Natural killer cell (primary cell): Measurements from ENCODE around the gene PIBF1. TPM values are rescaled to one million over a fixed set of nuclear protein-coding genes. Genes with fewer than 3 reads are reported as not detected.
"Not testable (repeated sequence)": the region's sequence is repeated elsewhere in the genome, so short reads cannot be mapped to it uniquely, and the experiment has no call there.

Experiments used
- ATAC-seq, 3 donors: fragments of 150-1000 bp in 2 of 3; fragments of 200-7000 bp in 1 of 3; cut with Tn5 transposase; 1 replicate in 1 of 3; 2 replicates in 2 of 3; pipeline ENCODE4 v1.10.0; 2021; ENCODE audit warnings: mild to moderate bottlenecking in 2 of 3, moderate library complexity in 2 of 3
- DNase-seq, 2 donors: peaks; one replicate each; pipeline versions ENCODE4 v3.0.0 to v3.0.0-alpha.2; 2013 to 2021; ENCODE audit warnings: mixed read lengths in 1 of 2
- H3K27ac ChIP-seq: one replicate; pipeline ENCODE4 v1.5.1; 2013; ENCODE audit warnings: mild to moderate bottlenecking, low read length
- H3K27me3 ChIP-seq: one replicate; pipeline ENCODE4 v1.6.1; 2013; ENCODE audit warnings: low read length; ENCODE audit not compliant: control insufficient read depth, insufficient read depth
- H3K36me3 ChIP-seq: one replicate; pipeline ENCODE4 v1.6.1; 2013; ENCODE audit warnings: low read length; ENCODE audit not compliant: control insufficient read depth, insufficient read depth
- H3K4me1 ChIP-seq: one replicate; pipeline ENCODE4 v1.6.1; 2013; ENCODE audit warnings: low read length; ENCODE audit not compliant: control insufficient read depth, insufficient read depth
- H3K4me3 ChIP-seq: one replicate; pipeline ENCODE4 v1.5.1; 2013; ENCODE audit warnings: low read length
- H3K9me3 ChIP-seq: one replicate; pipeline ENCODE4 v1.6.1; 2013; ENCODE audit warnings: low read length; ENCODE audit not compliant: control insufficient read depth, insufficient read depth
- H3K27ac Mint-ChIP-seq, 2 donors: one replicate each; pipeline ENCODE4 v1.8.0; 2022; ENCODE audit warnings: mild to moderate bottlenecking in 2 of 2, mixed read lengths in 2 of 2, moderate library complexity in 1 of 2
- H3K27me3 Mint-ChIP-seq, 2 donors: one replicate each; pipeline ENCODE4 v1.8.0; 2022; ENCODE audit warnings: low read depth in 2 of 2, mixed read lengths in 2 of 2
- H3K36me3 Mint-ChIP-seq: one replicate; pipeline ENCODE4 v1.8.0; 2022; ENCODE audit warnings: mixed read lengths
- H3K4me1 Mint-ChIP-seq, 2 donors: one replicate each; pipeline ENCODE4 v1.8.0; 2022; ENCODE audit warnings: mixed read lengths in 2 of 2
- H3K4me3 Mint-ChIP-seq: one replicate; pipeline ENCODE4 v1.8.0; 2022; ENCODE audit warnings: mild to moderate bottlenecking, moderate library complexity, mixed read lengths
- H3K9me3 Mint-ChIP-seq, 2 donors: one replicate each; pipeline ENCODE4 v1.8.0; 2022; ENCODE audit warnings: mixed read lengths in 2 of 2
- WGBS: methylation state at CpG from one replicate; pipeline ENCODE4 v1.1.7; 2013; ENCODE audit warnings: missing lambda C conversion rate; ENCODE audit not compliant: insufficient coverage; 5-methylcytosine and 5-hydroxymethylcytosine counted together
- intact Hi-C: fragments of 100-400 bp; cut with micrococcal nuclease; formaldehyde crosslinking; loops from one replicate; pipeline ENCODE4 v1.14.2; 2022
- total RNA-seq, 4 donors: library from RNA; stranded (reverse); fragments of 120-200 nt in 1 of 4; gene quantifications; one replicate each; pipeline versions ENCODE4 v1.2.3 to v1.2.4, GENCODE V29; 2013 to 2022
- TF ChIP-seq, protein P1 (sequence below): fragments of 200-600 bp; IDR thresholded peaks from one replicate; pipeline ENCODE4 v1.8.0; 2022; ENCODE audit warnings: antibody characterized with exemption

The PIBF1 gene
- total RNA-seq, 3 donors from 2014 or later (not counting 1 experiment from before 2014, with no cell fraction given), result 21.9 to 37.8 (median 27.8) TPM

DNA sequence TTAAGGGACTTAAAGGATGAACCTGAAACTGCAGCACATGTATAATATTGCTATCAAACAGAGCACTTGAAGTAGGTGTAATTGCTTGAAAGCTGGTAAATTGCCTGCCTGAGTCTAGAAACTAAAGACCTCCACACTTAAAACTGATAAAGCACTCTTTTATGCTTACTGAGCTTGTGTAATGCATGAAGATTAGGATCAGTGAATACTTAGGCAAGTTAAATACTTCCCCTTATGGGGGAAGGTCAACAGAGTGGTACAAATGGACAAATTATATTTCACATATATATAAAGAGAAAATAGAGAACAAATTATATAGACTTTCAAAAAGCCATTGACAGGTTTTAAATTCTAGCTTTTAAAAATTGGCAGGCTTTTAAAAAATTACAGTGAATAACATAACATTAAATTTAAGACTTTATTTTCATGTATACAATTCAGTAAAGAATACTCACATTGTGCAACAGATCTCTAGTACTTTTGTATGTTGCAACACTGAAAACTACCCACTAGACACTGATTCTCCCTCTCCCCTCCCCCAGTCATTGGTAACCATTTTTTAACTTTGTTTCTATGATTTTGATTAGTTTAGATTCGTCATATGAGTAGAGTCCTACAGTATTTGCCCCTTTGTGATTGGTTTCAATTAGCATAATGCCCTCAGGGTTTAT lies 23.9 kb downstream of the PIBF1 start:
- intact Hi-C loops, result no loop called here
- no peaks in the 10 kb centered on the region for H3K4me1 ChIP-seq
- H3K36me3 ChIP-seq, result peaks cover 9% of the 10 kb centered on the region
- H3K27me3 Mint-ChIP-seq, result no peaks in the 10 kb centered on the region
- H3K27ac ChIP-seq, result no peak overlapping the region
- no peaks in the 10 kb centered on the region for H3K36me3 Mint-ChIP-seq
- TF ChIP-seq, protein P1, sequence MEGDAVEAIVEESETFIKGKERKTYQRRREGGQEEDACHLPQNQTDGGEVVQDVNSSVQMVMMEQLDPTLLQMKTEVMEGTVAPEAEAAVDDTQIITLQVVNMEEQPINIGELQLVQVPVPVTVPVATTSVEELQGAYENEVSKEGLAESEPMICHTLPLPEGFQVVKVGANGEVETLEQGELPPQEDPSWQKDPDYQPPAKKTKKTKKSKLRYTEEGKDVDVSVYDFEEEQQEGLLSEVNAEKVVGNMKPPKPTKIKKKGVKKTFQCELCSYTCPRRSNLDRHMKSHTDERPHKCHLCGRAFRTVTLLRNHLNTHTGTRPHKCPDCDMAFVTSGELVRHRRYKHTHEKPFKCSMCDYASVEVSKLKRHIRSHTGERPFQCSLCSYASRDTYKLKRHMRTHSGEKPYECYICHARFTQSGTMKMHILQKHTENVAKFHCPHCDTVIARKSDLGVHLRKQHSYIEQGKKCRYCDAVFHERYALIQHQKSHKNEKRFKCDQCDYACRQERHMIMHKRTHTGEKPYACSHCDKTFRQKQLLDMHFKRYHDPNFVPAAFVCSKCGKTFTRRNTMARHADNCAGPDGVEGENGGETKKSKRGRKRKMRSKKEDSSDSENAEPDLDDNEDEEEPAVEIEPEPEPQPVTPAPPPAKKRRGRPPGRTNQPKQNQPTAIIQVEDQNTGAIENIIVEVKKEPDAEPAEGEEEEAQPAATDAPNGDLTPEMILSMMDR, result no peak
- no peak overlapping the region for H3K4me3 Mint-ChIP-seq
- ATAC-seq (peak in 1 of 3 donors; percentile 57), DNase-seq (no peak)
- no peak overlapping the region for H3K27ac Mint-ChIP-seq
- no peak overlapping the region for H3K4me3 ChIP-seq
- H3K27me3 ChIP-seq, result no peaks in the 10 kb centered on the region
- no peaks in the 10 kb centered on the region for H3K9me3 ChIP-seq
- 100% methylated on average over 1 of the region's 1 CpG for WGBS
- H3K9me3 Mint-ChIP-seq, result no peaks in the 10 kb centered on the region
- H3K4me1 Mint-ChIP-seq, result peaks cover 2 to 8% of the 10 kb centered on the region in 2 donors

DNA sequence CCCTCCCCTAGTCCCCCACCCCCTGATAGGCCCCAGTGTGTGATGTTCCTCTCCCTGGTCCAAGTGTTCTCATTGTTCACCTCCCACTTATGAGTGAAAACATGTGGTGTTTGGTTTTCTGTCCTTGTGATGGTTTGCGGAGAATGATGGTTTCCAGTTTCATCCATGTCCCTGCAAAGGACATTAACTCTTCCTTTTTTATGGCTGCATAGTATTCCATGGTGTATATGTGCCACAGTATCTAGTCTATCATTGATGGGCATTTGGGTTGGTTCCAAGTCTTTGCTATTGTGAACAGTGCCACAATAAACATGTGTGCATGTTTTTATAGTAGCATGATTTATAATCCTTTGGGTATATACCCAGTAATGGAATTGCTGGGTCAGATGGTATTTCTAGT lies 24.6 kb downstream of the PIBF1 start:
- H3K9me3 Mint-ChIP-seq, H3K4me1 ChIP-seq, H3K4me3 Mint-ChIP-seq, H3K27ac Mint-ChIP-seq, intact Hi-C loops, H3K27me3 Mint-ChIP-seq, H3K36me3 Mint-ChIP-seq, H3K27ac ChIP-seq, H3K4me3 ChIP-seq, H3K27me3 ChIP-seq, DNase-seq, H3K4me1 Mint-ChIP-seq, ATAC-seq, H3K36me3 ChIP-seq, H3K9me3 ChIP-seq: not testable (repeated sequence)
- WGBS, result 100% methylated on average over 1 of the region's 1 CpG

DNA sequence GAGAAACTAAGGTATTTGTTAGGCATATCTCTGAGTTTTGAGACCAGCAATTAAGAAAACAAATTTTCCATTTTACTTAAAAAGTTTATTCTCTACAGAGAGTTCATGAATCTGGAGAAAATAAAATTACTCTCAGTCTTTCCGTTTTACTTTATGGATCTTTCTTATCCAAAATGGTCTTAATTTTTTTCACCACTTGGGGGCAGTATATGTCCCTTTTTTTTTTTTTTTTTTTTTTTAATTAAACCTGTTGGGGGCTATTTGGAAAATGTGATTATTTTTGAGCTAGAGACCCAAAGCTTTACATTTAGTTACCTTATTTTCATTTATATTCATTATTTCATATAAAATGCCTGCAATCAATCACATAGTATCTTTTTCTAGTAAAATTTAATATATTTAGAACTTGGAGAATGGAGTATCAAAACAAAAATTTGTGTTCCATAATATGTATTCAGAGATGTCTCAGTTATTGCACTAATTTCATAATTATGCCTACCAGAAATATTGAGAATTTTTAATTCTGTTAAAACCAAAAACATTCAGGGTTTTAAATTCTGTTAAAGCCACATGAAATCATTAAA lies 27.1 kb downstream of the PIBF1 start:
- Mint-ChIP-seq H3K9me3 (no peaks in the 10 kb centered on the region), H3K27me3 (no peaks in the 10 kb centered on the region), H3K36me3 (no peaks in the 10 kb centered on the region), H3K4me3 (no peak overlapping the region), H3K27ac (no peak overlapping the region), H3K4me1 (no peaks in the 10 kb centered on the region)
- WGBS, result no CpG with 5 or more reads among the region's 1 CpG
- no peaks in the 10 kb centered on the region for H3K4me1 ChIP-seq
- intact Hi-C loops, result loop anchor here (2.0 kb wide), 1 partner anchor 900 kb away; no protein-coding TSS in a partner anchor
- no peak overlapping the region for H3K27ac ChIP-seq
- ATAC-seq, result peak in 1 of 3 donors; percentile 37
- no peaks in the 10 kb centered on the region for H3K9me3 ChIP-seq
- peaks cover 9% of the 10 kb centered on the region for H3K36me3 ChIP-seq
- H3K27me3 ChIP-seq, result no peaks in the 10 kb centered on the region
- peak in 1 of 2 donors; percentile 62 for DNase-seq
- H3K4me3 ChIP-seq, result no peak overlapping the region
- TF ChIP-seq, protein P1, result peak; percentile 84

DNA sequence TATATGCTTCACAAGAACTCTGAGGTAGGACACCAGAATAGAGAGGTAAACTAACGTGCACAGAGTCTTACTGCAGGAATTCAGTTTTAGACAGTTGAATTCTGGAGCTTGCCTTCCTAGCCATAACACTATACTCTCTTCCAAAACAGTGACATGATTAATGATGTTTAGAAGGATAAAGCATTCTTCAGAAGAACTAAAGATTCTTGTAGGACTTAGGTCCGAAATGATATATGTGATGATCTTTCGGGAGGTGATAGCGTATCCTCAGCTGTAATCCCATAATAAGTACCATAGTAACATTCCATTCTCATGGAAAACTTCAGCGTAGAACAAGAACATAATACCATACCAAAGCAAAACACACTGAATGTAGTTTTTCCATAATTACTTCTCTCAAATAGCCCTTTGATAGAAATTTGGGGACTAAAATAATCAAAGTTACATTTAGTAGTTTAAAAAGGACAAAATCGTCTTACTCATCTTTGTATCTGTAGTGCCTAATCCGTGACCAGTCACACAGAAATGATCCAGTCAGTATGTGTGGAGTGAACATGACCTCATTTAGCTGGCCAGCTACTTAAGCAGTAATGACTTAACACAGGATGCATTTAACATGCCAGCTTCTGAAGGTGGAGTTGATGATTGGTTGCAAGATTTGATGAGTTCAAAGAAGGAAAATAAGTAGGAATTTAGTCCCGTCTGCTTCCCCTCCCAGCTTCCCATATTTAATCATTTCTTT lies 38.4 kb downstream of the PIBF1 start:
- intact Hi-C loops, result no loop called here
- Mint-ChIP-seq H3K27me3 (no peaks in the 10 kb centered on the region), H3K4me3 (no peak overlapping the region), H3K27ac (no peak overlapping the region), H3K4me1 (no peaks in the 10 kb centered on the region), H3K9me3 (no peaks in the 10 kb centered on the region), H3K36me3 (peaks cover 8% of the 10 kb centered on the region)
- Histone ChIP-seq H3K27ac (no peak overlapping the region), H3K36me3 (peaks cover 24% of the 10 kb centered on the region), H3K9me3 (no peaks in the 10 kb centered on the region), H3K4me3 (no peak overlapping the region), H3K4me1 (no peaks in the 10 kb centered on the region), H3K27me3 (no peaks in the 10 kb centered on the region)
- ATAC-seq, result no peak
- TF ChIP-seq, protein P1, result no peak
- no peak for DNase-seq
- WGBS, result 91% methylated on average over 2 of the region's 8 CpGs
